Esophagus muscularis mucosa (tissue), 4 donors: Measurements from ENCODE around the gene NUCB1. TPM values are rescaled to one million over a fixed set of nuclear protein-coding genes. Genes with fewer than 3 reads are reported as not detected.

ENCODE experiments used
- DNase-seq: peaks from one replicate; pipeline ENCODE4 v3.0.0-alpha.2; 2017; ENCODE audit errors: extremely low spot score
- H3K27ac ChIP-seq, 4 donors: fragments of 200-600 bp; sonication (generic); replicated peaks in 1 of 4; 1 replicate in 3 of 4; 2 replicates in 1 of 4; pipeline ENCODE4 v1.5.1; 2016 to 2019; ENCODE audit warnings: mild to moderate bottlenecking in 1 of 4
- H3K27me3 ChIP-seq, 4 donors: fragments of 200-600 bp; sonication (generic); one replicate each; pipeline versions ENCODE4 v1.5.1 to v1.6.0; 2016 to 2019
- H3K36me3 ChIP-seq, 4 donors: fragments of 200-600 bp; sonication (generic); one replicate each; pipeline ENCODE4 v1.5.1; 2016 to 2019
- H3K4me1 ChIP-seq, 4 donors: fragments of 200-600 bp; sonication (generic); one replicate each; pipeline ENCODE4 v1.5.1; 2016 to 2019
- H3K4me3 ChIP-seq, 4 donors: fragments of 200-600 bp; sonication (generic); 1 replicate in 2 of 4; 2 replicates in 2 of 4; pipeline ENCODE4 v1.5.1; 2016 to 2019; ENCODE audit warnings: mild to moderate bottlenecking in 4 of 4, moderate library complexity in 1 of 4
- H3K9me3 ChIP-seq, 4 donors: fragments of 200-600 bp; sonication (generic); 1 replicate in 3 of 4; 2 replicates in 1 of 4; pipeline ENCODE4 v1.5.1; 2016 to 2019
- CTCF ChIP-seq, 3 experiments: fragments of 200-600 bp in 2 of 3; fragments of 450-650 bp in 1 of 3; sonication (generic) in 2 of 3; IDR thresholded peaks; one replicate each; pipeline ENCODE4 v1.5.1; 2017 to 2019; ENCODE audit warnings: antibody characterized with exemption in 3 of 3, mild to moderate bottlenecking in 2 of 3, moderate library complexity in 1 of 3
- EP300 ChIP-seq: sonication (generic); formaldehyde crosslinking; IDR thresholded peaks from one replicate; pipeline ENCODE4 v1.6.1; 2017; ENCODE audit warnings: antibody characterized with exemption
- POLR2A ChIP-seq: fragments of 450-650 bp; IDR thresholded peaks from one replicate; pipeline ENCODE4 v1.6.1; 2017; ENCODE audit warnings: antibody characterized with exemption, moderate library complexity, mild to moderate bottlenecking, low read depth
- POLR2AphosphoS5 ChIP-seq, 2 donors: sonication (generic); formaldehyde crosslinking; IDR thresholded peaks; one replicate each; pipeline ENCODE4 v1.6.1; 2017; ENCODE audit warnings: antibody characterized with exemption in 2 of 2
- WGBS: methylation state at CpG from one replicate; pipeline ENCODE4 v1.1.5; 2018; 5-methylcytosine and 5-hydroxymethylcytosine counted together
- intact Hi-C: fragments of 100-400 bp; cut with DNase I; formaldehyde crosslinking; loops from one replicate; pipeline ENCODE4 v1.15.1; 2023
- total RNA-seq, 4 donors: library from RNA; depleted of rRNA; stranded (reverse); fragments of >200 nt; gene quantifications; one replicate each; pipeline versions ENCODE4 v1.1.0 to v1.2.1, GENCODE V29; 2016

NUCB1 gene
- total RNA-seq, 4 donors from 2014 or later, result 179 to 356 (median 284) TPM

GRCh38 chr19:48961673-48962028 is 61.5 kb downstream of the NUCB1 start:
- 76% methylated on average over 6 of the region's 12 CpGs for WGBS
- H3K36me3 ChIP-seq, result peaks cover 7 to 33% (median 11%) of the 10 kb centered on the region in 4 donors
- peak overlapping the region; percentile 92 to 94 (median 93) for H3K27ac ChIP-seq
- H3K9me3 ChIP-seq, result no peaks in the 10 kb centered on the region
- intact Hi-C loops, result no loop called here
- peaks cover 28 to 43% (median 39%) of the 10 kb centered on the region in 4 donors for H3K4me1 ChIP-seq
- no peak for TF ChIP-seq POLR2A
- no peak for TF ChIP-seq EP300
- TF ChIP-seq POLR2AphosphoS5 (IDR thresholded peaks at IDR 0.05), result no peak
- no peak for TF ChIP-seq CTCF (IDR thresholded peaks at IDR 0.05)
- no peak for DNase-seq
- H3K27me3 ChIP-seq, result no peaks in the 10 kb centered on the region
- no peak overlapping the region for H3K4me3 ChIP-seq

GRCh38 chr19:48962029-48962848 is 62.1 kb downstream of the NUCB1 start:
- no peaks in the 10 kb centered on the region for H3K27me3 ChIP-seq
- H3K4me3 ChIP-seq, result no peak overlapping the region
- peak overlapping the region; percentile 92 to 94 (median 93) for H3K27ac ChIP-seq
- peaks cover 34 to 49% (median 45%) of the 10 kb centered on the region in 4 donors for H3K4me1 ChIP-seq
- 58% methylated on average over 22 of the region's 22 CpGs for WGBS
- H3K36me3 ChIP-seq, result peaks cover 7 to 39% (median 16%) of the 10 kb centered on the region in 4 donors
- no peak for TF ChIP-seq EP300
- no peak for TF ChIP-seq CTCF (IDR thresholded peaks at IDR 0.05)
- TF ChIP-seq POLR2A, result no peak
- TF ChIP-seq POLR2AphosphoS5 (IDR thresholded peaks at IDR 0.05), result peak; percentile 37 to 64
- no peak for DNase-seq
- intact Hi-C loops, result no loop called here
- H3K9me3 ChIP-seq, result no peaks in the 10 kb centered on the region

- peaks cover 7 to 38% (median 20%) of the 10 kb centered on the region in 4 donors for H3K36me3 ChIP-seq
- no peaks in the 10 kb centered on the region for H3K9me3 ChIP-seq
- H3K4me1 ChIP-seq, result peaks cover 40 to 55% (median 51%) of the 10 kb centered on the region in 4 donors
- H3K27ac ChIP-seq, result peak overlapping the region; percentile 92 to 94 (median 93)
- no peak for TF ChIP-seq POLR2AphosphoS5 (IDR thresholded peaks at IDR 0.05)
- no peak for TF ChIP-seq CTCF (IDR thresholded peaks at IDR 0.05)
- no peak for TF ChIP-seq EP300
- no peak for TF ChIP-seq POLR2A
- DNase-seq, result no peak
- no peaks in the 10 kb centered on the region for H3K27me3 ChIP-seq
- no peak overlapping the region for H3K4me3 ChIP-seq
- intact Hi-C loops, result no loop called here
- WGBS, result 64% methylated on average over 7 of the region's 7 CpGs
Measured at GRCh38 chr19:48962849-48963165, 62.7 kb downstream of the NUCB1 start.

GRCh38 chr19:48963371-48964204 is 63.5 kb downstream of the NUCB1 start:
- Histone ChIP-seq H3K27me3 (no peaks in the 10 kb centered on the region), H3K9me3 (no peaks in the 10 kb centered on the region), H3K4me1 (peaks cover 45 to 61% (median 59%) of the 10 kb centered on the region in 4 donors), H3K27ac (peak overlapping the region; percentile 92 to 94 (median 93)), H3K4me3 (peak overlapping the region; percentile 72 to 94 (median 76)), H3K36me3 (peaks cover 7 to 37% (median 25%) of the 10 kb centered on the region in 4 donors)
- peak; percentile 32 for TF ChIP-seq EP300
- TF ChIP-seq POLR2AphosphoS5 (IDR thresholded peaks at IDR 0.05), result peak; percentile 83 to 84
- no peak for TF ChIP-seq CTCF (IDR thresholded peaks at IDR 0.05)
- TF ChIP-seq POLR2A, result no peak
- 16% methylated on average over 23 of the region's 28 CpGs for WGBS
- DNase-seq, result no peak
- intact Hi-C loops, result no loop called here
